HG02970 (cell line): ENCODE results near the gene GALNT2.

ENCODE experiments used
- ATAC-seq: cut with Tn5 transposase; IDR thresholded peaks from one replicate; pipeline ENCODE4 v1.9.1; 2021; ENCODE audit warnings: mild to moderate bottlenecking, moderate library complexity, moderate number of reproducible peaks; ENCODE audit not compliant: unreplicated experiment, low FRiP score

GALNT2 gene

DNA sequence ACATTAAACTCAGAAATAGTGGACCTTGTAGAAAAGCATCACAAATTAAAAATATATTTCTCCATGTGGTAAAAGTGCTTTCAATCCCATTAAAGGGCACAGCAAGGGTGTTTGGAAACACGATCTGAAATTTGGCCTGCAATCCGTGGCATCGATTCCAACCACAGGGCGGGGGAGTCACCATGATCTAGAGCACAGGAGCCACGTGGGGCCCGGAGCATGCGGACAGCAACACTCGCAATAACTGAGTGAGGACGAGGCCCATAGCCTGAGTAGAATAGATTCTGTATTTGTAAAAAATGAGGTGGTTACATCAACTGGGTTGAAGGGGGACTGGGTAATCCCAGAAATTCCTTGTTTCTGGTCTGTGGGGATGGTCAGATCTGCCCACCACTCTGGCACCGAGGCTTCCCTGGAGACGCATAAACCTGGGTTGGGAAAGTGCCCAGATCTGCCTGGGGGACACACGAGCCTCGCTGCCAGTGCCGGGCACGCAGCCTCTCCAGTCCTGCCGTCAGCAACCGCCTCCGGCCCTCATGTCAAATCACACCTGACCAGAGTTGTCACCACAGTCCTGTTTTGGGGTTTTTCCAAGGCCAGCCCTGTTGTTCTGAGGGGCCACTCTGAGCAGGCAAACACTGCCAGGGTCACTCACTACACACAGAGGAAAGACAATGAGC lies 254.8 kb downstream of the GALNT2 start:
- no peak for ATAC-seq

GRCh38 chr1:230322421-230322756 lies 255.4 kb downstream of the GALNT2 start:
- ATAC-seq, result no peak

DNA sequence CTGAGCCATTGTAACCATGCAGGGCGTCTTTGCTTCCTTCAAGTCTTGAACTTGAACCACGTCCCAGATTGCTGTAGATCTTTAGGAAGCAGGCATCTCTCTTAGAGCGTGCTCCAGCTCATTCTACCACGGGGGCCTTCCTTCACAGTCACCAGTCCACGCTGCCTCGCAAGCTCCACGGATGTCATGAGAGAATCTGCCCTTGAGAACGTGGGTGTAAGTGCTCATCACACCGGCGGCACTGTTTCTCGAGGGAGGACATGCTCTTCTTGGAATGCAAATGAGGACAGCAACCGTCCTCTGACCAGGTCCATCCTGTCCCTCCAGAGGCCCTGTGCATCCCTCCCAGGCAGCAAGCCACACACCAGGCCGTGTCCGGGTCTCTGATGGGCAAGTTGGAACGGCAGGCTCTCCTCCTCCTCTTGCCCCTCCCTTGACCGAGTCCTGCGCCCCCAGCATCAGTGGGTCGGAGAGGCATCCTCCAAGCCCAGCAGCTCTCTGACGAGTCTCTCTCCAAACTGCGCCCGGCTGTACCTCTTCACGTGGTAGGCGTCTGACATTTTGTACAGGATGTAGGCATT lies 256.0 kb downstream of the GALNT2 start:
- no peak for ATAC-seq

DNA sequence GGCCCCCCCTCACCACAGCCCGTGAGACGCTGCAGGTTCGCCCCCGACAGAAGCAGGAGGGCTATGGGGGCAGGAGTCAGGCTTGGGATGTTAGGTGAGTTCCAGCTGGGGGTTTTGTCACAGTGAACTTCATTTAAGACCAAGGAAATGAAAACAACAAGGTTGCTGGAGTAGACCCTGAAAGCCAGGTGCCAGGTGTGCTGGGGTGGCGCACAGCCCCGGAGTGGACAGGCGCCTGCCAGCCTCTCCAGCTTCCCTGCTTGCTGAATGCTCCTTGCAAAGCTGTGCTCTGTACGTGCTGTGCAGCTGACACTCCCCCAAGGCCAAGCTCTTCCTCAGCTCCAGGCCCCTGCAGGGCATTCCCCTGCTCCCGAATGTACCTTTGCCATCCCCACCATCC lies 256.6 kb downstream of the GALNT2 start:
- ATAC-seq, result no peak

- ATAC-seq, result no peak
Observed at GRCh38 chr1:230326971-230327891, 260.2 kb downstream of the GALNT2 start.

GRCh38 chr1:230327892-230328284 lies 260.9 kb downstream of the GALNT2 start:
- no peak for ATAC-seq

DNA sequence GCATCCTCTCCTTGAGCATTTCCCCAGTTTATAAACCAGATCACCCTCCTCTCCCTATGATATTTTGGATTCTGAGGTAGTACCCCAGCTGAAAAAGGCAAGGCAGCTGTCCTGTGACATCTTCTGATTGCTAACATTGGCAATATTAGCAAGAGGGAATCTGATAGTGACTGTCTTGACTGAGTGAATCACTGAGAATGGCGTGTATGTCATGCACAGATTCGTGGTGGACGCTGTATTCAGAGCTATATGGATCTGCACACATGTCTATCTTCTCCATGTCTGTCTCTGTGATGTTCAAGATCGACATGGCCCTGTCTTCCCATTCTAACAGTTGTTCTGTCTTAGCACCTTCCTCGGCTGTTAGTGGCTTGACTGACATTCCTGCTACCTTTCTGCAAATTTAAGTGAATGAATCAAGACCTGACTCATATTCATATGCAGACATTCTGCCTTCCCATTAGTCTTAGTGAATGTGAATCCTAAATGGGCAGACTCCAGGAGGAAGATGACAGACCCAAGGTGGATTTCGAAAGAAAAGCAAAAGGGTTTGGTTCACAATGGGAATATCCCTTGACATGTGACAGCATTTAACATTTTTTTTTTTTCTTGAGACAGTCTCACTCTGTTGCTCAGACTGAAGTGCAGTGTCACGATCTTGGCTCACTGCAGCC lies 261.4 kb downstream of the GALNT2 start:
- ATAC-seq, result no peak

DNA sequence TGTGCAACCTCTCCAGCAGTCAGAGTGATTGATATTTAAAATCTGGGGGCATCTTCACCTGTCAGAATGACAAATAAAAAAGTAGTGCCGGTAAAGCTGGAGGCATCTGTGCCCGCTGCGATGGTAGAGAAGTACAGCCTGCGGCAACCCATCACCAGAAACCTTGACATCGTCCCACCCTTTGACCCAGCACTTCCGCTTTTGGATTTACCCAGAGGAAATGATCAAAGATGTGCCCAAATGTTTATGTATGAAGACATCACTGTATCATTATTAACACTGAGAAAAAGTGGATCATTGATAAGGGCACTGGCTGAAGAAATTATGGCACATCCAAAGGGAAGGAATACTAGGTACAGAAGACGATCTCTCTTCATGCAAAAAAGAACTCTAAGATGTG lies 263.1 kb downstream of the GALNT2 start:
- no peak for ATAC-seq
